SIG-M5 treated with dmso at 0.1 percent for 504 hours (cell line): ENCODE measurements around the gene PASK.
A peak's percentile ranks its signal among the peaks of the same experiment; 100 is the strongest.
"Not testable (repeated sequence)": the region's sequence is repeated elsewhere in the genome, so short reads cannot be mapped to it uniquely, and the experiment has no call there.

Experiments used
- DNase-seq: peaks from one replicate; lab custom pipeline; 2025; ENCODE audit not compliant: unreplicated experiment; lab: John Stamatoyannopoulos, UW

PASK gene

GRCh38 chr2:241148891-241149674 is at the start of gene PASK:
TSS of gene PASK (minus strand) at chr2:241149472. CDS start at chr2:241143032, 6,440 bp downstream.
- DNase-seq = peak; percentile 98

GRCh38 chr2:241198381-241199279 is 49.4 kb upstream of the PASK start:
- DNase-seq = no peak

GRCh38 chr2:241197947-241198346 is 48.7 kb upstream of the PASK start:
- DNase-seq = no peak

- DNase-seq = not testable (repeated sequence)
Measured at GRCh38 chr2:241197246-241197645, 48.0 kb upstream of the PASK start.

GRCh38 chr2:241195506-241196130 is 46.3 kb upstream of the PASK start:
- no peak for DNase-seq

GRCh38 chr2:241194811-241195210 is 45.5 kb upstream of the PASK start:
- DNase-seq = no peak

- no peak for DNase-seq
Measured at GRCh38 chr2:241193271-241193670, 44.0 kb upstream of the PASK start.

- DNase-seq = no peak
Measured at GRCh38 chr2:241191081-241191480, 41.8 kb upstream of the PASK start.

GRCh38 chr2:241190291-241190981 is 41.2 kb upstream of the PASK start:
- no peak for DNase-seq

- no peak for DNase-seq
Measured at GRCh38 chr2:241189856-241190201, 40.6 kb upstream of the PASK start.

GRCh38 chr2:241189093-241189855 is 40.0 kb upstream of the PASK start:
- DNase-seq = no peak

GRCh38 chr2:241188361-241189092 is 39.3 kb upstream of the PASK start, which contains the start of gene ANO7:
TSS of gene ANO7 (plus strand) at chr2:241188677. CDS start at chr2:241190064, 1,387 bp downstream.
- no peak for DNase-seq

GRCh38 chr2:241187918-241188234 is 38.6 kb upstream of the PASK start:
- DNase-seq = no peak

- DNase-seq = no peak
Measured at GRCh38 chr2:241187101-241187917, 38.0 kb upstream of the PASK start.

- DNase-seq = no peak
Measured at GRCh38 chr2:241185961-241186360, 36.7 kb upstream of the PASK start.

GRCh38 chr2:241184901-241185300 is 35.6 kb upstream of the PASK start:
- DNase-seq = no peak

- DNase-seq = no peak
Measured at GRCh38 chr2:241183221-241183620, 33.9 kb upstream of the PASK start.

GRCh38 chr2:241182531-241183133 is 33.4 kb upstream of the PASK start:
- DNase-seq = no peak
